K562 treated with DMSO at 1 percent for 24 hours (cell line): ENCODE data around the gene SLC9C2. TPM values are rescaled to one million over a fixed set of nuclear protein-coding genes. Genes with fewer than 3 reads are reported as not detected.

Experiments used
- total RNA-seq: library from RNA; unstranded; fragments of 300-600 nt; gene quantifications from 2 replicates; pipeline ENCODE4 v1.2.3, GENCODE V29; 2022; ENCODE audit warnings: low read depth; ENCODE audit not compliant: insufficient read depth

SLC9C2 gene, protein sequence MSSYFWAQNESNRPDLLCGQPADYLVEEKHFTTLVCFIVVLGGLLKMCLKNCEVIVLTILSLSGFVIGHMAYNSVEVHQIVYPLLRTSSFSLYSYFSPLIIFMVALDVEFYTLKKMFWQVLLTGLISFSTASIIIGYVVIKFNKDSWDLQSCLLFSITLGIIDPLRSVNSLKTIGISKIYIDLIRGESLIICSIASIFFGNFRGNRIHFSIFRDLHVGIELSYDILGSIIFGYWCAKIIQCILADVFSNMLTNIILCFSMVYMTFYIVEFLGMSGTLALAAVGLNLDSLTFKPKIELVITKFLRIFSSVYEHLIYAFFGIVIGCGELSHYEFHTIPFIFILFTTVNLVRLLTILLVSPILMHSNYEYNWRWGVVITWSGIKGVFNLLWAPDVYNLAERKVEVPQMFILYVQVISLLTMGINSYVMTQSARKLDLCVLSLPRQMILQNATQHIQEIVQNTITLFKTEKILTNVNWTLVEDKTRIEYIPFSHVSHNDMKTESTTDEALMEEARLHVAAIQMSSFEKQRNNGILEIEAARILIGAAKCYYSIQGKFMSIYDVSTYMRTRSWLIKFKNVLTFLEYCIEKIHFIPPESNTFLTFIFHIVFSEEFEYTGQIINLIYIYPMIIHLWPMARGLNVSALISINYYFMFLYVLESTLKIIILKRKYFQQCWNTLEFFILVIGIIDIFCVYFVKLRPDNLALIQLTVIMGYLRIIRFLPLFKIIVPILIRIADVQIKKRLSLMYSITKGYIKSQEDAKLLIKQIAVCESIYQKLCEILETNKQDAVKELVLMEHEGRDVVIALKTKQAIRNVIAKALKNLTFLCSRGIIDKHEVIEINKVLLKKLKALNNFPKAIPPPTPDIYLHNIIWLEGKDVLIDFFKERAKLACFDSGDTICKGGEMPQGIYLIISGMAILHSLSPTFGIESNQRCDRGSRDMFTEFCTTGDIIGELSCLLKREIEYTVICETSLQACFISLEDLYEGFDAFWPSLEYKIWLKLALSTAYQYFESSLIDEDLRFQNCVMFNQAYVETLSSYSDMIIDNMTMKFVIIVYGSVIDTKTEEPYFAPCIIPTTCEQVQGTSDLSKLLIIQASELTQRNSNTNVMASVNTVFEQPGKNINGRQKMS
- 0.37 TPM in 1 of 2 replicates, not detected in the other for total RNA-seq

DNA sequence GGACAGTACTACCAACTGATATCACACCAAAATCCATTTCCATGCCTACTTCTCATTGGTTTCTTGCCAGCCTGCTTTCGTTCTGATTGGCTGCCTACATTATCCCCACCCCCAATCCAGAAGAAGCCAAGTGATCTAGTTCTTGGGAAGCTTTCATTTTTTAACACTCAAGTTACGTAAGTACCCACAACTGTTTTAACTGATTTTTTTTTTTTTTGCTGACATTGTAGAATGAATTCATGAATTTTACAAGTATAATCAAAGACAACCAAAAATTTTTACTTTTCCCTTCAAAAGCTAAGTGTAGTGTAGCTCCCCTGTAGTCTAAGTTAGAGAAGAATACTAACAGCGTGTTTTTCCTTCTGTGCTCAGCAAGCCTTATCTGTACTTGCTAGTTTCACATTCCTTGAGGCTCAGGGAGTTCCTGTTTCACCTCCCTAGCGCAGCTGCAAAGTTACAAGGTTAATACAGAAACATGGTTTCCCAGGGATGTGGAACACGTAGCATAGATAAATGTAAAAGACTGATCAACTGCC lies at the start of gene SLC9C2:
SLC9C2 (minus strand) TSS at position 17 of the 536 bp plus-strand sequence. CDS start 1,296 bp downstream, outside the sequence.

DNA sequence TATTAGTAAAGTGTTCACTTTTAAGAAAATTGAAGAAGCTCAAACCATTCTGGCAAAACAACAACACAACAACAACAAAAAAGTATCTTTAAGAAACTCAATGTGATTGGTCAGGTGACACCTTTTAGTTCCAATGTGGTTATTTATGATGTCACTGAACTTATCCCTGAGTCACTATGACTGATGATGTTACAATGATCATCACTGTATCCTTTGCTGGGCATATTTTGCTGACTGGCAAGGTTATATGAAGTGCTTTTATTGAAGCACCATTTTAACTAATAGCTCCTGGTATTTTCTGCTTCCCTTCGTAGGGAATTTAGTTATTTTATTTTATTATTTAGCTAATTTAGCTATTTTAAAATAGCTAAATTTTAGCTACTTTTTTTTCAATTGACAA lies 32.2 kb upstream of the SLC9C2 start, which contains the start of gene TEX50:
TEX50 (plus strand) TSS at position 223 of the 400 bp plus-strand sequence. CDS start 184 bp downstream, outside the sequence.

DNA sequence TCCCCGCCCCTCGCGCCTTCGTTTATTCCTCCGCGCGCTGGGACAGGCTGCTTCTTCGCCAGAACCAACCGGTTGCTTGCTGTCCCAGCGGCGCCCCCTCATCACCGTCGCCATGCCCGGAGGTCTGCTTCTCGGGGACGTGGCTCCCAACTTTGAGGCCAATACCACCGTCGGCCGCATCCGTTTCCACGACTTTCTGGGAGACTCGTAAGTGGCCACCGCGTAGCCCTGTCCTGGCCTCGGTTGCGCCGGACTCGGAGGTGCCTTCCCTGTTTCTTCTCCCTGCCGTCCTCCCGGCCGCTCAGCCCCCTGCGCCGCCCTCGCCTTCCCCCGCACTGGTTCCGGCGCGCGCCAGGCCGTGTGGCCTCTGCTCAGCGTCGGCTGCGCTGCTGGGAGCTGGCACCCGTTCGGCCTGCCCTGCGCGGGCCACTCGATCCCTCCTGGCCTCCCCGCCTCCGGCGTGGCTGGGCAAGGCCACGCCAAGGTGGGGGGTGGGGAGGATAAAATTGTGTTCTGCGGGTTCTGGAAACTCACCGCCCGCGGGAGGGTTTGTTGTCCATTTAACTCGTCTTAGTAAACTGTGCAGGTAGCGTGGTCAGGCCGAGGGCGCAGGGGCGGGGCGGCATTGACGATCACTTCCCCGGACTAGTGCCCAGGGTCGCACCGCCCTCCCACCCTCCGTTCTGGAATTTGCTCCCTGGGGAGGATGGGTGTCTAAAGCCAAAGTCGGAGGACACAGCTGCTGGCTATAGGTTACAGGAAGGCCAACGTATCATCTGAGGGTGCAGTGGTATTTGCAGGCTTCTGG lies 125.4 kb downstream of the SLC9C2 start, which contains the start of gene PRDX6:
PRDX6 (plus strand) TSS at position 50 of the 808 bp plus-strand sequence; CDS start at position 113, 63 bp downstream.

Other genes with a start within 250 kb of the SLC9C2 start
- gene PRDX6, start 125.7 kb downstream of the SLC9C2 start, total RNA-seq: 231 and 242 TPM in 2 replicates
- not detected in 2 replicates for gene TEX50, start 32.3 kb upstream of the SLC9C2 start, total RNA-seq
- not detected in 2 replicates for gene ANKRD45, start 66.8 kb upstream of the SLC9C2 start, total RNA-seq
- gene KLHL20, start 111.9 kb upstream of the SLC9C2 start, total RNA-seq: 17.9 and 23.7 TPM in 2 replicates
- gene DARS2, start 221.6 kb upstream of the SLC9C2 start, total RNA-seq: 26.0 and 28.8 TPM in 2 replicates
- 14.8 and 21.2 TPM in 2 replicates for gene CENPL, start 221.8 kb upstream of the SLC9C2 start, total RNA-seq